Measurements from ENCODE around the gene CBX3. TPM values are rescaled to one million over a fixed set of nuclear protein-coding genes. Genes with fewer than 3 reads are reported as not detected.

The CBX3 gene
- total and polyA plus RNA-seq, 2 of the 8 experiments (the other 6 are each of a cell fraction or from before 2014, with no cell fraction given), result 71.3 to 258 TPM

- FAIRE-seq (no peak), DNase-seq (ENCODE audit: low read depth in 1 of 2, low spot score in 2 of 2) (no peak)
- Histone ChIP-seq H3K36me3 (ENCODE audit: control insufficient read depth in 2 of 4, insufficient read depth in 4 of 4, low read length in 3 of 4) (no peaks in the 10 kb centered on the region), H3K4me1 (replicated peaks in 1 of 4; ENCODE audit: control insufficient read depth in 3 of 4, insufficient read depth in 4 of 4, low read length in 3 of 4) (no peaks in the 10 kb centered on the region), H3K9ac (replicated peaks in 1 of 4; ENCODE audit: extremely low read depth in 1 of 4, low read depth in 3 of 4, low read length in 3 of 4) (no peak overlapping the region), H3K14ac (ENCODE audit: insufficient read length) (no peak overlapping the region), H3K79me2 (ENCODE audit: control insufficient read depth in 1 of 2, insufficient read depth in 2 of 2, low read length in 2 of 2) (no peaks in the 10 kb centered on the region), H3K4me2 (ENCODE audit: insufficient read depth in 1 of 2, low read depth in 2 of 2, low read length in 2 of 2) (no peak overlapping the region), H4K20me1 (replicated peaks in 1 of 2; ENCODE audit: control insufficient read depth in 1 of 2, insufficient read depth in 2 of 2, low read length in 2 of 2) (no peaks in the 10 kb centered on the region), H3K27ac (ENCODE audit: low read depth, low read length) (no peak overlapping the region), H3K18ac (ENCODE audit: extremely low read depth, low read length) (no peak overlapping the region; the same call in 1 of the 2 replicates), H2BK12ac (ENCODE audit: low read depth, low read length) (no peak overlapping the region), H2BK5ac (ENCODE audit: low read depth, low read length) (no peak overlapping the region), H4K8ac (ENCODE audit: extremely low read depth, insufficient read depth, low read length) (no peak overlapping the region), H3K79me1 (ENCODE audit: low read depth, low read length) (no peaks in the 10 kb centered on the region), H2AK5ac (ENCODE audit: low read depth, low read length) (no peak overlapping the region), H2BK20ac (ENCODE audit: low read length) (no peak overlapping the region), H2BK15ac (ENCODE audit: low read length) (no peak overlapping the region), H2BK120ac (replicated peaks; ENCODE audit: low read depth, low read length) (no peak overlapping the region), H3K23ac (ENCODE audit: insufficient read length) (no peak overlapping the region), H4K91ac (replicated peaks; ENCODE audit: insufficient read length, low read length) (no peak overlapping the region), H3K4ac (replicated peaks; ENCODE audit: insufficient read length, low read depth, low read length) (no peak overlapping the region), H3K27me3 (replicated peaks in 1 of 4; ENCODE audit: control insufficient read depth in 3 of 4, extremely low read depth in 1 of 4, insufficient read depth in 3 of 4, low read length in 3 of 4) (no peaks in the 10 kb centered on the region), H3K4me3 (ENCODE audit: extremely low read depth in 1 of 4, insufficient read depth in 2 of 4, low read depth in 3 of 4, low read length in 4 of 4) (no peak overlapping the region), H3K56ac (replicated peaks; ENCODE audit: insufficient read length, low read depth, low read length) (no peak overlapping the region), H2AFZ (ENCODE audit: low read length) (peak overlapping the region; percentile 88), H3K9me3 (ENCODE audit: insufficient read depth in 2 of 2, low read depth in 1 of 2, low read length in 1 of 2) (no peaks in the 10 kb centered on the region), H3K23me2 (ENCODE audit: low read depth, low read length) (no peaks in the 10 kb centered on the region), H4K5ac (ENCODE audit: insufficient read length, low read depth, low read length) (no peak overlapping the region)
- 94% methylated on average over 12 of the region's 12 CpGs; no CpG with 5 or more reads in 1 of the 2 experiments for WGBS, 2 experiments (ENCODE audit: extremely low coverage in 1 of 2, insufficient coverage in 1 of 2, insufficient read length in 1 of 2, insufficient replicate concordance in 2 of 2, low coverage in 1 of 2, low lambda C conversion rate in 2 of 2, missing lambda C conversion rate in 1 of 2)
- CTCF ChIA-PET (ENCODE audit: partially characterized antibody), result interaction anchor here (1.1 kb wide), 1 partner anchor 15 kb away, joined by 3 read pairs; no protein-coding TSS in a partner anchor
- POLR2A ChIA-PET (ENCODE audit: partially characterized antibody), result interaction anchor here (1.4 kb wide), 1 partner anchor 55 kb away, joined by 3 read pairs; no protein-coding TSS in a partner anchor
- TF ChIP-seq TAF1 (IDR thresholded peaks at IDR 0.05; ENCODE audit: low read depth, low read length), result no peak
- no peak for TF ChIP-seq CHD2 (IDR thresholded peaks at IDR 0.05; ENCODE audit: low read length)
Observed at GRCh38 chr7:26250239-26250638, 48.7 kb downstream of the CBX3 start.

Measured in H1 (cell line).